ENCODE data around the gene GORAB.

Gene GORAB

GRCh38 chr1:170513138-170513537 is 18.8 kb upstream of the GORAB start:
- no peaks in the 10 kb centered on the region for H3F3A ChIP-seq (ENCODE audit: control insufficient read depth, insufficient read depth)
- no peaks in the 10 kb centered on the region for H3K9me3 ChIP-seq (ENCODE audit: control insufficient read depth, insufficient read depth, low read length)
- H3K27me3 ChIP-seq (ENCODE audit: control insufficient read depth, low read length), result no peaks in the 10 kb centered on the region
- H3K36me3 ChIP-seq (ENCODE audit: control insufficient read depth, low read length), result no peaks in the 10 kb centered on the region
- no peaks in the 10 kb centered on the region for H4K20me1 ChIP-seq (ENCODE audit: control insufficient read depth, insufficient read depth, low read depth, low read length)
- TF ChIP-seq EZH2phosphoT487 (IDR thresholded peaks at IDR 0.05; ENCODE audit: borderline replicate concordance, low read length), result no peak
- TF ChIP-seq, protein P1, sequence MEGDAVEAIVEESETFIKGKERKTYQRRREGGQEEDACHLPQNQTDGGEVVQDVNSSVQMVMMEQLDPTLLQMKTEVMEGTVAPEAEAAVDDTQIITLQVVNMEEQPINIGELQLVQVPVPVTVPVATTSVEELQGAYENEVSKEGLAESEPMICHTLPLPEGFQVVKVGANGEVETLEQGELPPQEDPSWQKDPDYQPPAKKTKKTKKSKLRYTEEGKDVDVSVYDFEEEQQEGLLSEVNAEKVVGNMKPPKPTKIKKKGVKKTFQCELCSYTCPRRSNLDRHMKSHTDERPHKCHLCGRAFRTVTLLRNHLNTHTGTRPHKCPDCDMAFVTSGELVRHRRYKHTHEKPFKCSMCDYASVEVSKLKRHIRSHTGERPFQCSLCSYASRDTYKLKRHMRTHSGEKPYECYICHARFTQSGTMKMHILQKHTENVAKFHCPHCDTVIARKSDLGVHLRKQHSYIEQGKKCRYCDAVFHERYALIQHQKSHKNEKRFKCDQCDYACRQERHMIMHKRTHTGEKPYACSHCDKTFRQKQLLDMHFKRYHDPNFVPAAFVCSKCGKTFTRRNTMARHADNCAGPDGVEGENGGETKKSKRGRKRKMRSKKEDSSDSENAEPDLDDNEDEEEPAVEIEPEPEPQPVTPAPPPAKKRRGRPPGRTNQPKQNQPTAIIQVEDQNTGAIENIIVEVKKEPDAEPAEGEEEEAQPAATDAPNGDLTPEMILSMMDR (IDR thresholded peaks at IDR 0.05; ENCODE audit: low read depth, low read length, poor library complexity, severe bottlenecking), result no peak
- H3K4me2 ChIP-seq (ENCODE audit: low read length), result no peak overlapping the region
- H3K27ac ChIP-seq (ENCODE audit: low read depth, low read length), result no peak overlapping the region
- H3K4me1 ChIP-seq (ENCODE audit: control insufficient read depth, low read length), result no peaks in the 10 kb centered on the region
- H3K4me3 ChIP-seq (ENCODE audit: low read length), result no peak overlapping the region
- H3K9me2 ChIP-seq (replicated peaks; ENCODE audit: control insufficient read depth, low read length), result no peaks in the 10 kb centered on the region
- H3K79me2 ChIP-seq (ENCODE audit: control insufficient read depth, low read length), result no peaks in the 10 kb centered on the region

DNA sequence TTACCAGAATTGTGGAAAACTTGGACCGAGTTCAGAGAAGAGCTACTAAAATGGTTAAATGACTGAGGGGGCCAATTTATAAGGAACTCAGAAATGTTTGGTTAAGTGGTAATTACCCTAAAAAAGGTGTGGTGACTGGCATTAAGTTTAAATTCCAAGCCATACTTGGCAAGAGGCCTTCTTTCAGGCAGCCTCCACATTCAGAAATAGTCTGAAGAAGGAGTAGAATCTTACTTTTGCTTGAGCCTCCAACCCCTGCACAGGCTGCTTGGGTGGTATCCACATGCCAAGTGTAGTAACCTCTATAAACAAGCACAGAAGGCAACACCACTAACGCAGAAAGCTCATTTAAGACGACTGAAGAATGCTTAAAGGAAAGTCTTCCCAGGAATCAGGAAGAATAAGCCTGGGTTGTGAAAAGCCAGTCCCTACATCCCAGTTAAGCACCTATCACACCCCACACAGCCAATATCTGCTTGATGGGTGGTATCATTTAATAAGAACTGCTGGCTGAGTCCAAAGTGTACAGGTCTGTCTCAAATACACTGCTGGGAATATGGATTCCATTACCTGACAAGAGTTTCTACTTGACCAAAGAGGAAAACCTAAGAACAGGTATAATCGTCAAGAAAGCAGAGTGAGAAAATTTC is 13.7 kb upstream of the GORAB start:
- H3K27me3 ChIP-seq (ENCODE audit: control insufficient read depth, low read length), result no peaks in the 10 kb centered on the region
- H3K4me2 ChIP-seq (ENCODE audit: low read length), result no peak overlapping the region
- no peak for TF ChIP-seq EZH2phosphoT487 (IDR thresholded peaks at IDR 0.05; ENCODE audit: borderline replicate concordance, low read length)
- TF ChIP-seq, protein P1 (IDR thresholded peaks at IDR 0.05; ENCODE audit: low read depth, low read length, poor library complexity, severe bottlenecking), result no peak

DNA sequence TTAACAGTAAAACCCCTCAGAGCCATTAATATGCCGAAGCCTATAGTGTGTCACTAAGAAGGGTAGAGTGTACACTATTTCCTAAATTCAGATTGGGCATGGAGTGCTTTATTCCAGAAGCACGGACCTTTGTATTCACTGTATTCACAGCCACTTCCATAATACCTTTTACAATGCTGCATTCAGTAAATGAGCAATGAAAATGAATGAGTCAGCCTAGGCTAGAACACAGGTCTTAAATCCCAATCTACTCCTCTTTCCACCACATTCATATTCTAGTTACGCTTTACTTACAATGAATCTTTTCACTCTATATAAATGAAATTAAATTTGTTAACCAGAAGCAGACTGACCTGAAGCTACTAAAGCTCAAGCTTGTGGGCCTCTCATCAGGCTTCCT is 13.0 kb upstream of the GORAB start:
- H3K79me2 ChIP-seq (ENCODE audit: control insufficient read depth, low read length), result no peaks in the 10 kb centered on the region
- no peaks in the 10 kb centered on the region for H3K9me2 ChIP-seq (replicated peaks; ENCODE audit: control insufficient read depth, low read length)
- H3K4me3 ChIP-seq (ENCODE audit: low read length), result no peak overlapping the region
- H3K4me2 ChIP-seq (ENCODE audit: low read length), result no peak overlapping the region
- H3K9me3 ChIP-seq (ENCODE audit: control insufficient read depth, insufficient read depth, low read length), result no peaks in the 10 kb centered on the region
- no peaks in the 10 kb centered on the region for H3K4me1 ChIP-seq (ENCODE audit: control insufficient read depth, low read length)
- TF ChIP-seq, protein P1 (IDR thresholded peaks at IDR 0.05; ENCODE audit: low read depth, low read length, poor library complexity, severe bottlenecking), result no peak
- TF ChIP-seq EZH2phosphoT487 (IDR thresholded peaks at IDR 0.05; ENCODE audit: borderline replicate concordance, low read length), result no peak
- no peaks in the 10 kb centered on the region for H3K36me3 ChIP-seq (ENCODE audit: control insufficient read depth, low read length)
- H4K20me1 ChIP-seq (ENCODE audit: control insufficient read depth, insufficient read depth, low read depth, low read length), result no peaks in the 10 kb centered on the region
- H3K27ac ChIP-seq (ENCODE audit: low read depth, low read length), result no peak overlapping the region
- no peaks in the 10 kb centered on the region for H3K27me3 ChIP-seq (ENCODE audit: control insufficient read depth, low read length)
- no peaks in the 10 kb centered on the region for H3F3A ChIP-seq (ENCODE audit: control insufficient read depth, insufficient read depth)

More for the DNA sequence above, 13.7 kb upstream of the GORAB start:
- Histone ChIP-seq H3K4me1 (ENCODE audit: control insufficient read depth, low read length) (no peaks in the 10 kb centered on the region), H3K9me3 (ENCODE audit: control insufficient read depth, insufficient read depth, low read length) (no peaks in the 10 kb centered on the region), H4K20me1 (ENCODE audit: control insufficient read depth, insufficient read depth, low read depth, low read length) (no peaks in the 10 kb centered on the region), H3K4me3 (ENCODE audit: low read length) (no peak overlapping the region), H3K36me3 (ENCODE audit: control insufficient read depth, low read length) (no peaks in the 10 kb centered on the region), H3K27ac (ENCODE audit: low read depth, low read length) (no peak overlapping the region), H3F3A (ENCODE audit: control insufficient read depth, insufficient read depth) (no peaks in the 10 kb centered on the region), H3K79me2 (ENCODE audit: control insufficient read depth, low read length) (no peaks in the 10 kb centered on the region), H3K9me2 (replicated peaks; ENCODE audit: control insufficient read depth, low read length) (no peaks in the 10 kb centered on the region)
